ENCODE data around the gene CEP95.
A peak's percentile ranks its signal among the peaks of the same experiment; 100 is the strongest.

The CEP95 gene

DNA sequence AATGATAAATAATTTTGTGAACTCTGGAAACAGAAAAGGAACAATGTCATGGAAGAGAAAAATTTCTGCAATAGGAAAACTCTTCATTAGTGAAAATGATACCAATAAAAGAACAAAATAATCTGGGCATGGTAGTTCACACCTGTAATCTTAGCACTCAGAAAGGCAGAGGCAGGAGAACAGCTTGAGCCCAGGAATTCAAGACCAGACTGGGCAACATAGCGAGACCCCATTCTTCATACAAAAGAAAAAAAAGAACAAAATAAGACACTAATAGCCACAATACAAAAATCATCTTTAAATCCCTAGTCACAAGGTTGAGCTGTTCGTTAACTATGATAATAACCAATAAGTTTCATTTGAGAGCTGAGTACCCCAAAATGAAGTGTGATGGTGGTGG is 18.5 kb upstream of the CEP95 start:
- H3K9ac ChIP-seq, result no peak overlapping the region
- H3K4me2 ChIP-seq, result no peak overlapping the region
- TF ChIP-seq, protein P1, sequence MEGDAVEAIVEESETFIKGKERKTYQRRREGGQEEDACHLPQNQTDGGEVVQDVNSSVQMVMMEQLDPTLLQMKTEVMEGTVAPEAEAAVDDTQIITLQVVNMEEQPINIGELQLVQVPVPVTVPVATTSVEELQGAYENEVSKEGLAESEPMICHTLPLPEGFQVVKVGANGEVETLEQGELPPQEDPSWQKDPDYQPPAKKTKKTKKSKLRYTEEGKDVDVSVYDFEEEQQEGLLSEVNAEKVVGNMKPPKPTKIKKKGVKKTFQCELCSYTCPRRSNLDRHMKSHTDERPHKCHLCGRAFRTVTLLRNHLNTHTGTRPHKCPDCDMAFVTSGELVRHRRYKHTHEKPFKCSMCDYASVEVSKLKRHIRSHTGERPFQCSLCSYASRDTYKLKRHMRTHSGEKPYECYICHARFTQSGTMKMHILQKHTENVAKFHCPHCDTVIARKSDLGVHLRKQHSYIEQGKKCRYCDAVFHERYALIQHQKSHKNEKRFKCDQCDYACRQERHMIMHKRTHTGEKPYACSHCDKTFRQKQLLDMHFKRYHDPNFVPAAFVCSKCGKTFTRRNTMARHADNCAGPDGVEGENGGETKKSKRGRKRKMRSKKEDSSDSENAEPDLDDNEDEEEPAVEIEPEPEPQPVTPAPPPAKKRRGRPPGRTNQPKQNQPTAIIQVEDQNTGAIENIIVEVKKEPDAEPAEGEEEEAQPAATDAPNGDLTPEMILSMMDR (conservative IDR thresholded peaks at IDR 0.05; ENCODE audit: low read depth, low read length), result no peak
- H3K36me3 ChIP-seq (ENCODE audit: insufficient read depth), result 0 out of 2 replicates have a peak, but pooled peaks cover 3% of the 10 kb centered on the region
- H3K4me1 ChIP-seq (ENCODE audit: low read depth, poor library complexity, severe bottlenecking), result no peaks in the 10 kb centered on the region
- no peaks in the 10 kb centered on the region for H3K27me3 ChIP-seq (ENCODE audit: insufficient read depth, low read depth)
- H2AFZ ChIP-seq (ENCODE audit: low read depth), result no peak overlapping the region
- H3K79me2 ChIP-seq (ENCODE audit: insufficient read depth, low read depth), result peaks cover under 1% of the 10 kb centered on the region; the same call in 1 of the 2 replicates
- no peak overlapping the region for H3K4me3 ChIP-seq (IDR thresholded peaks at IDR 0.05; ENCODE audit: insufficient read depth, low read depth, low read length)
- no peaks in the 10 kb centered on the region for H4K20me1 ChIP-seq (ENCODE audit: insufficient read depth)
- no peak overlapping the region for H3K27ac ChIP-seq

DNA sequence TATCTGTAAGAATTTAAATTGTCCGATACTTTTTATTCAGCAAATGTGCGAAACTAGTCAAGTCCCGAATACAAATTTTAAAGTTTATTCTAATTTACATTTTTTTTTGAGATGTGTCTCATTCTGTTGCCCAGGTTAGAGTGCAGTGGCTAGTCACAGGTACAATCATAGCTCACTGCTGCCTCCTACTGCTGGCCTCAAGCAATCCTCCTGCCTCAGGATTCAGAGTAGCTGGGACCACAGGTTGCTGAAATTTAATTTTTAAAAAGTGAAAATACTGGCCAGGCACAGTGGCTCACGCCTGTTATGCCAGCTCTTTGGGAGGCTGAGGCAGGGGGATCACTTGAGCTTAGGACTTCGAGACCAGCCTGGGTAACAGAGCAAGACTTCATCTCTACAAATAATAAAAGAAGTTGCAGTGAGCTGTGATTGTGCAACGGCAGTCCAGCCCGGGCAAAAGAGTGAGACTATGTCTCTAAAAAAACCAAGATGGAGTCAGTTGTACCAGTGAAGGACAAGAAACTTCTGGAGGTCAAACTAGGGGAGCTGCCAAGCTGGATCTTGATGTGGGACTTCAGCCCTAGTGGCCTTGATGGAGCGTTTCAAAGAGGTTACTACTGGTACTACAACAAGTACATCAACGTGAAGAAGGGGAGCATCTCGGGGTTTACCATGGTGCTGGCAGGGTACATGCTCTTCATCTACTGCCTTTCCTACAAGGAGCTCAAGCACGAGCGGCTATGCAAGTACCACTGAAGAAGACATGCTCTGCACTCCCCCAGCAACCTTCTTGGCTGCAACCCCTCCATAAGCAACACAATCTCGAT is 15.5 kb upstream of the CEP95 start:
- H3K4me3 ChIP-seq (IDR thresholded peaks at IDR 0.05; ENCODE audit: insufficient read depth, low read depth, low read length), result no peak overlapping the region
- no peaks in the 10 kb centered on the region for H4K20me1 ChIP-seq (ENCODE audit: insufficient read depth)
- H3K4me2 ChIP-seq, result no peak overlapping the region
- TF ChIP-seq, protein P1 (conservative IDR thresholded peaks at IDR 0.05; ENCODE audit: low read depth, low read length), result peak; percentile 84
- H3K36me3 ChIP-seq (ENCODE audit: insufficient read depth), result 0 out of 2 replicates have a peak, but pooled peaks cover 3% of the 10 kb centered on the region
- H3K27me3 ChIP-seq (ENCODE audit: insufficient read depth, low read depth), result no peaks in the 10 kb centered on the region
- no peak overlapping the region for H2AFZ ChIP-seq (ENCODE audit: low read depth)
- H3K9ac ChIP-seq, result no peak overlapping the region
- peaks cover 25% of the 10 kb centered on the region for H3K4me1 ChIP-seq (ENCODE audit: low read depth, poor library complexity, severe bottlenecking)
- no peak overlapping the region for H3K27ac ChIP-seq
- peaks cover 30% of the 10 kb centered on the region for H3K79me2 ChIP-seq (ENCODE audit: insufficient read depth, low read depth)

DNA sequence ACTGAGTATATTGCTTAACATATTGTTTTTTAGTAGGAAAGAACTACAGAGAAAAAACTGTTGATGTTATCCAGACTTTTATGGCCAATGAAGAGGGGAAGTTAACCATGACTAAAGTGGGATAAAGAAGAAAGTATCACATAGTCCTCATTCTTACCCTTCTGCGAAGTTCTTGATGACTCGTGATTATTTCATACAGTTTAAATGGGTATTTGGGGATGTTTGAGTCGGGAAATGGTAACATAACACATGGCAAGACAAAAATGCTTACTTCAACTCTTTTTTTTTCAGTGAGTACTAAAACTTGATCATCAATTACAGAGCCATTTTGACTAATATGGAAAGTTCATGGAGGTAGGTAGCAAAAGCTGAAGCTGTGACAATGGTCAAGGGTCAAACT is 14.8 kb upstream of the CEP95 start:
- Histone ChIP-seq H3K27me3 (ENCODE audit: insufficient read depth, low read depth) (no peaks in the 10 kb centered on the region), H3K36me3 (ENCODE audit: insufficient read depth) (0 out of 2 replicates have a peak, but pooled peaks cover 3% of the 10 kb centered on the region)

DNA sequence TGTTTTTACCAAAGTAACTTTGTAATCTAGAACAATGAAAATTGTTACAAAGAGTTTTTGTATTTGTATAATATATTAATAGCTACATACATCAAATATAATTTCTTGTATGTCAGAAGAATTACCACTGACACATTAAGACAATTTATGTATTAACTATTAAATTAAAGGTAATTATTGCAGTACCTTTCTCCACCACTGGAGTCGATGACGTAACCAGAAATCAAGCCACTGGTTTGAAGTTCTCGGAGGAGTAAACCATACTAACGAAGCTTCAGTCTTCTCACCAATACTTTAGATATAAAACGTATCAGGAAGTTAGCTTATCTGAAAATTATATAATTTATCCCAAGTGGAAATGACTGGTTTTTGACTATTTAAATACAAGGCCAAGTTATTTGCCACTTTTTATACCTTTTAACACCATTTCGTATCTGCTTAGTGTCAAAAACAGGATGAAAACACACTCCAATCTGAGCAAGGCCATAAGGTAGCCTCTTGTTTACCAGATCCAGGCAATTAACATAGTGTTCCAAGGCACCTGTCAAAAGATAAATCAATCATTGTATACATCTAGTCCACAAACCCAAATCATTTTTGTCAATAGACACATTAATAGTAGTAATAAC is 14.2 kb upstream of the CEP95 start:
- 0 out of 2 replicates have a peak, but pooled peaks cover 3% of the 10 kb centered on the region for H3K36me3 ChIP-seq (ENCODE audit: insufficient read depth)
- H3K4me1 ChIP-seq (ENCODE audit: low read depth, poor library complexity, severe bottlenecking), result peaks cover 26% of the 10 kb centered on the region
- no peak overlapping the region for H3K9ac ChIP-seq
- H3K27me3 ChIP-seq (ENCODE audit: insufficient read depth, low read depth), result no peaks in the 10 kb centered on the region
- no peaks in the 10 kb centered on the region for H4K20me1 ChIP-seq (ENCODE audit: insufficient read depth)
- no peak overlapping the region for H2AFZ ChIP-seq (ENCODE audit: low read depth)
- H3K4me2 ChIP-seq, result no peak overlapping the region
- peaks cover 34% of the 10 kb centered on the region for H3K79me2 ChIP-seq (ENCODE audit: insufficient read depth, low read depth)
- TF ChIP-seq, protein P1 (conservative IDR thresholded peaks at IDR 0.05; ENCODE audit: low read depth, low read length), result peak; percentile 68; the same call in 1 of the 2 replicates
- no peak overlapping the region for H3K4me3 ChIP-seq (IDR thresholded peaks at IDR 0.05; ENCODE audit: insufficient read depth, low read depth, low read length)
- no peak overlapping the region for H3K27ac ChIP-seq

More for the DNA sequence above, 14.8 kb upstream of the CEP95 start:
- H3K27ac ChIP-seq, result no peak overlapping the region
- H3K79me2 ChIP-seq (ENCODE audit: insufficient read depth, low read depth), result peaks cover 34% of the 10 kb centered on the region
- H3K4me1 ChIP-seq (ENCODE audit: low read depth, poor library complexity, severe bottlenecking), result peaks cover 25% of the 10 kb centered on the region
- H3K4me3 ChIP-seq (IDR thresholded peaks at IDR 0.05; ENCODE audit: insufficient read depth, low read depth, low read length), result no peak overlapping the region
- no peak overlapping the region for H3K4me2 ChIP-seq
- no peak overlapping the region for H3K9ac ChIP-seq
- H2AFZ ChIP-seq (ENCODE audit: low read depth), result no peak overlapping the region
- TF ChIP-seq, protein P1 (conservative IDR thresholded peaks at IDR 0.05; ENCODE audit: low read depth, low read length), result no peak
- H4K20me1 ChIP-seq (ENCODE audit: insufficient read depth), result no peaks in the 10 kb centered on the region

Data from KMS-11 (cell line).